AG09309 (cell line): ENCODE results near the gene PTPRE.

Experiments used
- DNase-seq: peaks from one replicate; pipeline ENCODE4 v3.0.0-alpha.2; 2010; ENCODE audit warnings: low read depth
- H3K4me3 ChIP-seq: 2 replicates; pipeline ENCODE4 v1.5.1; 2011; ENCODE audit warnings: mild to moderate bottlenecking, low read depth, low read length, moderate library complexity; ENCODE audit not compliant: control insufficient read depth
- TF ChIP-seq, protein P1 (sequence below): IDR thresholded peaks from 2 replicates; pipeline ENCODE4 v1.5.1; 2011; ENCODE audit warnings: mild to moderate bottlenecking, low read depth, low read length, inconsistent platforms; ENCODE audit not compliant: insufficient read depth, control insufficient read depth; ENCODE audit errors: missing control alignments

Gene PTPRE

DNA sequence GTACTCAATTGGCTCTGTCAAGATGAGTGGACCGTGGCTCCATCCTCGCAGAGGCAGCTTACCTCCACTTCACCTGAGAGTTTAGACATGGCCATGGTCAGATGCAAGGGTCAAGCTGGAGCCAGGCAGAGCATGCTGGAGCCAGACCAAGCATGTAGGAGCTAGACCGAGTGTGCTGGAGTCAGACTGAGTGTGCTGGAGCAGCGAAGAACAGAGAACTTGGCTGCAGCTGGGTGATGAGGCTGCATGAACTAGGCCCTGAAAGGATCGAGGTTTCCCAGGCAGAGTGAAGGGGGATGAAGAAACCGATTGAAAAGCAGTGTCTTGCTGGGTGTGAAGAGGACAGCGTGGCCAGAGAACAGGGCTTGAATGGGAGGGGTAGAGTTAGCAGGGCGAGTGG is 133.2 kb downstream of the PTPRE start:
- TF ChIP-seq, protein P1, sequence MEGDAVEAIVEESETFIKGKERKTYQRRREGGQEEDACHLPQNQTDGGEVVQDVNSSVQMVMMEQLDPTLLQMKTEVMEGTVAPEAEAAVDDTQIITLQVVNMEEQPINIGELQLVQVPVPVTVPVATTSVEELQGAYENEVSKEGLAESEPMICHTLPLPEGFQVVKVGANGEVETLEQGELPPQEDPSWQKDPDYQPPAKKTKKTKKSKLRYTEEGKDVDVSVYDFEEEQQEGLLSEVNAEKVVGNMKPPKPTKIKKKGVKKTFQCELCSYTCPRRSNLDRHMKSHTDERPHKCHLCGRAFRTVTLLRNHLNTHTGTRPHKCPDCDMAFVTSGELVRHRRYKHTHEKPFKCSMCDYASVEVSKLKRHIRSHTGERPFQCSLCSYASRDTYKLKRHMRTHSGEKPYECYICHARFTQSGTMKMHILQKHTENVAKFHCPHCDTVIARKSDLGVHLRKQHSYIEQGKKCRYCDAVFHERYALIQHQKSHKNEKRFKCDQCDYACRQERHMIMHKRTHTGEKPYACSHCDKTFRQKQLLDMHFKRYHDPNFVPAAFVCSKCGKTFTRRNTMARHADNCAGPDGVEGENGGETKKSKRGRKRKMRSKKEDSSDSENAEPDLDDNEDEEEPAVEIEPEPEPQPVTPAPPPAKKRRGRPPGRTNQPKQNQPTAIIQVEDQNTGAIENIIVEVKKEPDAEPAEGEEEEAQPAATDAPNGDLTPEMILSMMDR: no peak
- H3K4me3 ChIP-seq: no peak overlapping the region
- no peak for DNase-seq

DNA sequence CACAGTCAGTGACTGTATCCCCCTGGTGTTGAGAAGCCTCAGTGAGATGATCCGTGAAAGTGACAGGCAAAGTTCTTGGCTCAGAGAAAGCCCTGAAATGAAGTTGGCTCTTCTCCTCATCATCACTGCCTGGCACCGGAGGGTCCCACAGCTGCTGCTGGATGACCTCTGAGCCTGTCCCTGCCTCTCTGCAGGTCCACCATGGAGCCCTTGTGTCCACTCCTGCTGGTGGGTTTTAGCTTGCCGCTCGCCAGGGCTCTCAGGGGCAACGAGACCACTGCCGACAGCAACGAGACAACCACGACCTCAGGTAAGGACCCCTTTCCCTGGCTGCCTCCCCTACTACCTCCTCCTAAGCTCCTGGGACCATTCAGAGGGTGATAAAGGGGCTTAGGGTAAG is 133.8 kb downstream of the PTPRE start:
- TF ChIP-seq, protein P1: no peak
- no peak for DNase-seq

GRCh38 chr10:128042131-128042610 is 135.3 kb downstream of the PTPRE start:
- DNase-seq: no peak
- TF ChIP-seq, protein P1: no peak

More for the DNA sequence above, 133.8 kb downstream of the PTPRE start:
- no peak overlapping the region for H3K4me3 ChIP-seq

GRCh38 chr10:128043259-128044045 is 136.5 kb downstream of the PTPRE start:
- TF ChIP-seq, protein P1: no peak
- H3K4me3 ChIP-seq: no peak overlapping the region
- no peak for DNase-seq

More at GRCh38 chr10:128042131-128042610, 135.3 kb downstream of the PTPRE start:
- H3K4me3 ChIP-seq: no peak overlapping the region

- H3K4me3 ChIP-seq: no peak overlapping the region
- TF ChIP-seq, protein P1: no peak
- DNase-seq: no peak
Observed at GRCh38 chr10:128044186-128044585, 137.3 kb downstream of the PTPRE start.

- no peak overlapping the region for H3K4me3 ChIP-seq
- TF ChIP-seq, protein P1: no peak
- DNase-seq: no peak
Observed at GRCh38 chr10:128044961-128045832, 138.3 kb downstream of the PTPRE start.
